Bronchial epithelial cell (primary cell): Measurements from ENCODE around the gene FOXB1. TPM values are rescaled to one million over a fixed set of nuclear protein-coding genes. Genes with fewer than 3 reads are reported as not detected.

Experiments
- DNase-seq: peaks from one replicate; pipeline ENCODE4 v3.0.0-alpha.2; 2010; ENCODE audit warnings: low read depth
- FAIRE-seq: peaks from 2 replicates; lab custom pipeline; 2011; peaks lifted over from hg19 to GRCh38; lab: Jason Lieb, UNC
- H3K27me3 ChIP-seq: 2 replicates; pipeline ENCODE4 v1.5.1; 2011; ENCODE audit warnings: low read length; ENCODE audit not compliant: control insufficient read depth, insufficient read depth
- H3K36me3 ChIP-seq: 2 replicates; pipeline ENCODE4 v1.5.1; 2011; ENCODE audit warnings: low read length; ENCODE audit not compliant: control insufficient read depth, insufficient read depth
- H3K4me3 ChIP-seq: 2 replicates; pipeline ENCODE4 v1.5.1; 2011; ENCODE audit warnings: mild to moderate bottlenecking, low read depth, low read length, control low read depth
- total RNA-seq: library from RNA; depleted of rRNA; stranded (reverse); fragments of >200 nt; gene quantifications from 2 replicates; pipeline ENCODE4 v1.2.1, GENCODE V29; 2014
- TF ChIP-seq, protein P1 (sequence below): IDR thresholded peaks from 2 replicates; pipeline ENCODE4 v1.5.1; 2011; ENCODE audit warnings: mild to moderate bottlenecking, moderate library complexity, low read length, control low read depth, inconsistent platforms; ENCODE audit not compliant: insufficient read depth, severe bottlenecking

The FOXB1 gene
- total RNA-seq, 1 donor from 2014 or later, result not detected

GRCh38 chr15:60021589-60022378 is 17.7 kb downstream of the FOXB1 start:
- FAIRE-seq (peak; percentile 32), DNase-seq (peak; percentile 81)
- TF ChIP-seq, protein P1, sequence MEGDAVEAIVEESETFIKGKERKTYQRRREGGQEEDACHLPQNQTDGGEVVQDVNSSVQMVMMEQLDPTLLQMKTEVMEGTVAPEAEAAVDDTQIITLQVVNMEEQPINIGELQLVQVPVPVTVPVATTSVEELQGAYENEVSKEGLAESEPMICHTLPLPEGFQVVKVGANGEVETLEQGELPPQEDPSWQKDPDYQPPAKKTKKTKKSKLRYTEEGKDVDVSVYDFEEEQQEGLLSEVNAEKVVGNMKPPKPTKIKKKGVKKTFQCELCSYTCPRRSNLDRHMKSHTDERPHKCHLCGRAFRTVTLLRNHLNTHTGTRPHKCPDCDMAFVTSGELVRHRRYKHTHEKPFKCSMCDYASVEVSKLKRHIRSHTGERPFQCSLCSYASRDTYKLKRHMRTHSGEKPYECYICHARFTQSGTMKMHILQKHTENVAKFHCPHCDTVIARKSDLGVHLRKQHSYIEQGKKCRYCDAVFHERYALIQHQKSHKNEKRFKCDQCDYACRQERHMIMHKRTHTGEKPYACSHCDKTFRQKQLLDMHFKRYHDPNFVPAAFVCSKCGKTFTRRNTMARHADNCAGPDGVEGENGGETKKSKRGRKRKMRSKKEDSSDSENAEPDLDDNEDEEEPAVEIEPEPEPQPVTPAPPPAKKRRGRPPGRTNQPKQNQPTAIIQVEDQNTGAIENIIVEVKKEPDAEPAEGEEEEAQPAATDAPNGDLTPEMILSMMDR, result no peak
- Histone ChIP-seq H3K36me3 (no peaks in the 10 kb centered on the region), H3K4me3 (no peak overlapping the region), H3K27me3 (no peaks in the 10 kb centered on the region)

- no peaks in the 10 kb centered on the region for H3K36me3 ChIP-seq
- H3K4me3 ChIP-seq, result no peak overlapping the region
- H3K27me3 ChIP-seq, result no peaks in the 10 kb centered on the region
- DNase-seq (no peak), FAIRE-seq (no peak)
- TF ChIP-seq, protein P1, result no peak
Observed at GRCh38 chr15:60022379-60022741, 18.2 kb downstream of the FOXB1 start.

DNA sequence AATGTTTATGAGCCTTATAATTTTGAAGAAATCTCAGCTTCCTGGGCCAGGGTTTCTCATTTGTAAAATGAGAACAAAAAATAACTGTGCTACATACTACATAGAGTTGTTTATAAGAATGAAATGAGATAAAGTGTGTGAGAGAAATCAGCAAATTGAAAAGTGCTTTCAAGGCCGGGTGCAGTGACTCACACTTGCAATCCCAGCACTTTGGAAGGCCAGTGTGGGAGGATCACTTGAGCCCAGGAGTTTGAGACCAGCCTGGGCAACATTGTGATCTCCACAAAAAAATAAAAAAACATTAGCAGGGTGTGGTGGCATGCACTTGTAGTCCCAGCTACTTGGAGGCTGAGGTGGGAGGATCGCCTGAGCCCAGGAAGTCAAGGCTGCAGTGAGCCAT is 22.4 kb downstream of the FOXB1 start:
- H3K36me3 ChIP-seq, result no peaks in the 10 kb centered on the region
- FAIRE-seq (no peak), DNase-seq (peak; percentile 19)
- no peaks in the 10 kb centered on the region for H3K27me3 ChIP-seq
- TF ChIP-seq, protein P1, result no peak
- no peak overlapping the region for H3K4me3 ChIP-seq

DNA sequence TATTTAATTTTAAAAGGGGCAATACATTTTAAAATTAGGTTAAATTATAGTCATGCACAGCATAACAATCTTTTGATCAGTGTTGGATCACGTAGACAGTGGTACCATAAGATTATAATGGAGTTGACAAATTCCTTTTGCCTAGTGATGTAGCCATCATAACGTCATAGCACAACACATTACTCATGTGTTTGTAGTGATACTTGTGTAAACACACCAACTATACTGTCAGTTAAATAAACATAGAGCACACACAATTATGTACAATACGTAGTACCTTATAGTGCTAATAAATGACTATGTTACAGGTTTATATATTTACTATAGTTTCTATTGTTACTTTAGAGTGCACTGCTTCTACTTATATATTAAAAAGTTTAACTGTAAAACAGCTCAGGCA is 31.2 kb downstream of the FOXB1 start:
- TF ChIP-seq, protein P1, result no peak
- no peak overlapping the region for H3K4me3 ChIP-seq
- FAIRE-seq (no peak), DNase-seq (peak; percentile 69)
- H3K27me3 ChIP-seq, result no peaks in the 10 kb centered on the region
- no peaks in the 10 kb centered on the region for H3K36me3 ChIP-seq

DNA sequence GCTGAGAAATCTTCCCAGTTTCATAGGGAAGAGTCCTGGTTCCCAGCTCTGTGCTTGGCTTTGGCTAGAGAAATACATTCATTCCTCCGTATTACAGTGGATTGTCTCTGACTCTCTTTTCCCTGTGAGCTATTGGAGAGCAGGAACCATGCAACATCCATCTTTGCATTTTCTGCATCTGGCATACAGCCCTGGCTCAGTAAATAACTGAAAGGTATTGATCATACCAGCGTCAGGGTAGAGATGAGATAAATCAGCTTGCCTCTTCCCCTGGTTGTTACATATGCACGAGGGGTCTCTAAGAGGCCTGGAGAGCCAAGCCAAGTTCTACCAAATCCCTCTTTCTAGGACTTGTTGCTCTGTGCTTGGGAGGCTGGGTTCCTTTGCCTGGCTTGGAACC is 35.2 kb downstream of the FOXB1 start:
- TF ChIP-seq, protein P1, result no peak
- DNase-seq, result no peak
- FAIRE-seq, result no peak
- no peak overlapping the region for H3K4me3 ChIP-seq
- no peaks in the 10 kb centered on the region for H3K36me3 ChIP-seq
- H3K27me3 ChIP-seq, result no peaks in the 10 kb centered on the region
